Activated CD8-positive, alpha-beta memory T cell treated with anti-CD3 and anti-CD28 coated beads for 4 hours (primary cell): ENCODE data around the gene USP40.

Source experiments
- DNase-seq, 2 donors: peaks; one replicate each; pipeline ENCODE4 v3.0.0-alpha.2; 2020; ENCODE audit warnings: low read depth in 2 of 2

Gene USP40

DNA sequence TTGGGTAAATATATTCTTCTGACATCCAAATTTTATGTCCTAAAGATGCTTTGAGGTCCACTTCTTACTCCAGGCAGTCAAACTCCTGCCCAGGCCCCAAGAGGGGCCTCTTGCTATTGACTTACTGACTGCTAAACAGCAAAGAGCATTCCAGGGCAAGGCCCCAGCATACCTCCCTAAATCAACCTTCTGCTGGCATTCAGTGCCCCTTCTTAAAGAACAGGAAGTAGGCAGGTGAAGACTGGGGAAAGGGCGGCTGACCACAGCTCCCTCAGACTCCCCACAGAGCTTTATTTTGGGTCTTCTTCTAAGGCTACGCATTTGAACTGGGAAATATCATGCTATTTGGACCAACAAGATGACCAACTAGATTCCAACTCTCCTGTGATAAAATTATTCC, 68.9 kb downstream of the USP40 start:
- no peak for DNase-seq

DNA sequence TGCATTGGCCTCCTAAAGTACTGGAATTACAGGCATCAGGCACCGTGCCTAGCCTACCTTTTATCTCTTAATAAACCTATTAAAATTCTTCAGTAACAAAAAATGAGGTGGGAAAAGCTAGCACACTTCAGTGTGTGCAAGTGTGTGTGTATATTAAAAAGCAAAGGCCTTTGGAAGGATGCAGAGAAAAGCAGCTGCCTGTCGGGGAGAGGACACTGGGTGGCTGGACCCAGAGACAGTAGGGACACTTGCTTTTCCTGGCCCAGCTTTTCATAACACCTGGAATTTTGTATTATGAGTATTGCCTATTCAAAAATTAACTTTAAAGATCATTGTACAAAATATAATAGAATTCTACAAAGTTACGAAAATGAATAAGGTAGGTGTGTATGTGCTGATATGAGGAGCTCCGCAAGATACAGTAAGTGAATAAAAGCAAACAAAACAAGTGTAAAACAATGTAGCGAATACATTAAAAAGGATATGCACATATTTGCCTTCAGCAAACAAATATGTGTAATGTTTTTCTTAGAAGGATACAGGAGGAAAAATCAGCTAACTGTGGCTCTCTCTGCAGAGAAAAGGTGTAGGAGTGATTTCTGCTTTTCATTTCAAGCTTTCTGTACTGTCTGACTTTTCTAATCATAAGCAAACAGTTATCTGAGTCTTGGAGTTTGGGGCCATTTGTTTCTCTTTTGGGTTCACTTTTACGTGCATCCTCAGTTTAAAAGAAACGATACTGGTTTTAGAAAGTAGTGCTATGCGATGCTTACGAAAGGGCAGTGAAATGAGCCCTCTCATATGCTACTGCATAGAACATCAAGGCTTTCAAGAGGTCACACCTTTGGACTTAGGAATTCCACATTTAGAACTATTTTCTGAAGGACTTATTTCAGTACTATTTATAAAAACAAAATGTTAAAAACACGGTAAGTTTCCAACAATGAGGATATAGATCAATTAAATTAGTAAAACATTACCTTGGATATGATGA, 70.8 kb downstream of the USP40 start:
- DNase-seq = no peak

DNA sequence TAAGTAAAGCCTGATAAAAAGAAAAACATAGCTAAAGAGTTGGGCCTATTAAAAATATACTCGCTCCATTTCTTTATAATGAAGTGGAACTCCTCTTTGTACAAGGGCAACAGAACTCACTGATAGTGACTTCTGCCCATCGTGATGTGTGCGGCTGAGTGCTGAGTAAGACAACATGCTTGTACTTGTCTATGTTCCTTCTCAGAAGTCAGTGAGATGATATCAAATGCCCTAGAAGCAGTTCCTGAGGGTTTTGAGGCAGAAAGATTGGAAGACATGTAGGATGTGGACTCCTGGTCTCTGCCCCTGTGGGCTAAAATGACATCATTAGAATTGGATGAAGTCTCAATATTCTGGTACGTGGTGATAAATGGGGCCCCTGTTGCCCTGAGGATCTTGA, 73.8 kb downstream of the USP40 start:
- no peak for DNase-seq

DNA sequence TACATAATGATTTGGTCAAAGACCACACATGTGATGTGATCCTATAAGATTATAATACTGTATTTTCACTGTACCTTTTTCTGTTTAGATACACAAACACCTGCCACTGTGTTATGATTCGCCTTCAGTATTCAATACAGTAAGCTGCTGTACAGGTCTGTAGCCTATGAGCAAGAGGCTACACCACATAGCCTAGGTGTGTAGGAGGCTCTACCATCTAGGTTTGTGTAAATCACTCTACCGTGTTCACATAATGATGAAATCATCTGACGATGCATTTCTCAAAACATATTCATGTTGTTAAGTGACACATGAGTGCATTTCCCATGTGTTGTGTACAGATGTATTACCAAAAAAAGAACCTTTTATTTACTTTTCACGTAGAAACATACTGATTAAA, 74.5 kb downstream of the USP40 start:
- DNase-seq = no peak

DNA sequence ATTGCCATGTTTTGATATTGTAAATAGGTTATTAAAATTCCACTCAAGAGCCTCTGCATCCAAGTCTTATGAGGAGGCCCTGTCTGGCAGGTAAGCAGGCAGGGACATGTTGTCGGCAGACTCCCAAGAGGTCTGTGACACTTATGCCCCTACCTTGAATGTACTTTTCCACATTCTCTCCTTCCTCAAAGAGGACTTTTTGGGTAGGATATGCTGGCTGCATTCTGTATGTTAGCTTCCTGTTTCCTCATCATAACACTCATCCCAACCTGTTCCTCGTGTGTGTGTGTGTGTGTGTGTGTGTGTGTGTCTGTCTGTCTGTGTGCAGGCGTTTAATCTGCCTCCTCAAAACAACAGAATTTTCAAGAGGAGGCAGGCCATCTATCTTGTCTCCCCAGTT, 75.3 kb downstream of the USP40 start:
- DNase-seq = no peak

DNA sequence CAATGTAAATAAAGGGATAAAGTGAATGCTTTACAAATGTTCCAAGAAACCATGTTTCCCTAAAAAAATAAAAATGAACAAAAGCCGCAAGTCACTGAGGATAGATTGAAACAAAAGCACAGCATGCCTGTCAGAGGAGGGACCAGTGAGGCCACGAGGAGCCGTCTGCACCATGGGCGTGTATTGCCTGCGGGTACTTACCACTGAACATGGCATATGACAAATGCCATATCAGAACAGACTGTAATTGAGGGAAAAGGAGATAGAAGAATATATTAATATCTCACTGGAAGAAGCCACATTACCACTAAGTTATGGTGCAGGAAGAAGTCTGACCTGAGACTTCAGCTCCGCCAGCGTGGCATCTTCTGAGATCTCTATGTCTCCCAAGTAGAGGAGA, 75.8 kb downstream of the USP40 start:
- no peak for DNase-seq

DNA sequence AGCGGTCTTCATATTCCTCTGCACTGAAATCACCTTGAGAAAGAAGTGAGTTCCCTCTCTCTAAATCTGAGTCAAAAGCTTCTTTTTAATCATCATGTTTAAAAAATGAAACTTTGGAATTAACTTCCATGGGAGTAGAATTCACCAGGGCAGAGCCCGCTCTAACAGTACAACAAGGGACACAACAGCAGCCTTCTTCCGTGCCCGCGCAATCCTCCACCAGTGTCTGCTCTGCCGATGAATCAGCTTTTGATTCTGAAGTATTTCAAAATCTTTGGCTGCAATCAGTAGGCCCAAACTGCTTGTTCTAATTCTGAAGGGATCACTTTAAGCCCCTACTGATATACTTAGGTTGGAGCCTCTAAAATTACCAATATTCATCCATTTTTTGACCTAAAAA, 76.9 kb downstream of the USP40 start:
- DNase-seq = no peak

DNA sequence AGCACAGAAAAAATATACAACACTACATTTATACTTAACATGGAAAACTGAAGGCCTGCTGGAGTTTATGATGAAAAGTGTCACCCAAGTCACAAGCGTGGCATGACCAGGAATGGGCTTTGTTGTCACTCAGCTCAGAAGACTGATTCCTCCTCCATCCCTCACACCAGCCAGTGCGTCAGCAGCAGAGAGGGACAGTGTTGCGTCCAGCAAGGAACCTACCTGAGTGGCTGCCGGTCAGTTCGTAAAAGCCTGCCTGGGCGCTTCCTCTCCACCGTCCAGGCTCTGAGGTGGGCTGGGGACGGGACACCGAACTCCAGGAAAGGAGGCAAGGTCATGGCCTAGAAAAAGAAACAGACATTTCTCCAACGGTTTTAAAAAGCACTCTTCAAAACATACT, 77.4 kb downstream of the USP40 start:
- DNase-seq = no peak

DNA sequence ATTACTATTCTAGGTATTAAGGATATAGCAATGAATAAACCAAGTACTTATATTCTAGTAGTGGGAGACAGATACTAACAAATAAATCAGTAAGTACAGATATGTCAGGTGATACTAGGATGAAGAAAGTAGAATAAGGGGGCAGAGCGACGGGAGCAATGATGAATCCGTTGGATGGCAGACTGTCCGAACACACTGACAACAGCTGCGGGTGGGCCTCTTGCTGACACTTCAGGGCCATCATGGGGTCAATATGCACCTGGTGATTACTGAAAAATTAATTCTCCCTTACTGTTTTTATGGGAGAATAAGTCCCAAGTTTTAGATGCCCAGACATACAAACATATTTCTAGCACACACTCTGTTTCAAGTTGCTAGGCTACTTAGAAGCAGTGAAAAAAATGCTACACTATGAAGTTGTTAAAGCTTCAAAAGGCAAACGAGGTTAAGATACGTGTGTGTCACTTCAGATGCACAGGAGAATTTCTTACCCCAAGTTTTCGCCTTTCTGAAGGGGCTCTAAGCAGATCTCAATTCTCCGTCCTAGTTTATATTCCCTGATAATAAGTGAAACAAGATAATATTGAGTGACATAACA, 78.7 kb downstream of the USP40 start:
- DNase-seq = no peak

DNA sequence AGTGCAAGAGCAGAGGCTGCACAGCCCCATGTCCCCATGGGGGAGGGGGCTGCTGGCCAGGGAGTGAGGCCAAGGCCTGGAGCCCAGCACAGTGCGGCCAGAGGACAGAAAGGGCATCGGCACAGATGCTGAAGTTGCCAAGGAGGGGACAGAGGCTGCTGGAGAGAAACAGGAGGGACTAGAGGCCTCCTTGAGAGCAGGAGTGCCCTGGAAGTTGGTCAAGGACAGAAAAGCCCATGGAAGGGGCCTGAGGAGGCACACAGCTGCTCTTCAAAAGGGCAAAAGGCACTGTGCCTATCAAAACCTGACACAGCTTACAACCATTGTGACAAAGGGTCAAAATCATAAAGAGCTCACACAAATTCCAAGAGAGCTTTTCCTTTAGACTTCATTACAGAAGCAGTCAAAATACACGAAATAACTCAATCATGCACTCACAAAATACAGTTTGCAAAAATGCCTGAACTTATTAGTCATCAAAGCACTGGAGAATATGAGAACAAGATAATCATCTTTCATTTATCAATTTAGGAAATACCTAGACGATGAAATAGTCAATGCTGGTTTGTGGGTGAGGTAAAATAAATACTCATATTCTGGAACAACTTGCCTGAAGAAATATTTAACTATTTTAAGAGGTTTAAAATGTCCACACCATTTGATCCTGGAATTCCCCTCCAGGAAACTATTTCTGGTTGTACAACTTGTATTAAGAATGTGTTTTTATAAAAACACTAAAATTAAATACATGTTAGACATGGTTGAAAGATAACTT, 79.6 kb downstream of the USP40 start:
- no peak for DNase-seq

DNA sequence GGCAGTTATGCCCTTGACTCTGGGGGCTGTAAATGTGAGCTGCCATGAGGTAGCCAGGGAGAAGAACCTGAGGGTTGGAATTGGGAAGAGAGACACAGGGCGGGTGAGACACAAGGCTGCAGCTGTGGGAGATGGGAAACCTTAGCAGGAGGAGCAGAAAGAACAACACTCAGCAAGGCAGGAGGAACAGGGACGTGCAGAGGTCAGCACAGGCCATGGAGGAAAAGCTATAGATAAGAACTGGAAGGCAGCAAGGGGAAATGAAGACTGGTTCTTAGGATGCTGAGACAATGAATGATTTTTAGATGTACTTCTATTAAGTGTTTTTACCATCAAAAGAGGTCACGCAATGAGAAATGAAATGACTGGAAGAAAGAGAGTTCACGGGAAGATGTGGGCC, 80.2 kb downstream of the USP40 start:
- no peak for DNase-seq

DNA sequence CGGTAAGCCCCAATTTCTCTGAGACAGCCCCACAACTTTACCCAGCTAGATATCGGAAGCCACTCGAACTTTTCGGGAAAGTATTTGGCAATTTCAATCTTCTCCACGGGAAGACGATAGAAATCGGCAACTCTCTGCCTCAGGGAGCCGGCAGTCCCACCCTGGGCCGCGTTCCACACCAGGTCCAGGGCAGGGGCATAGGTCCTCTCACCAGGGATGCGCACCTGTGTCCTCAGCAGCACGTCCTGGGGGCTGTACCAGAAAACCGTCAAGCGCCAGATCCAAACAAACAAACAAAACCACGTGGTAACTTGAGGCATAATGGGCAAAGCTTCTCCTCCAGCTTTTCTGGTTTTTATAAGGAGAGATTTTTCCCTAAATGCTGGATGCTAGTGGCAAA, 80.9 kb downstream of the USP40 start:
- DNase-seq = no peak

DNA sequence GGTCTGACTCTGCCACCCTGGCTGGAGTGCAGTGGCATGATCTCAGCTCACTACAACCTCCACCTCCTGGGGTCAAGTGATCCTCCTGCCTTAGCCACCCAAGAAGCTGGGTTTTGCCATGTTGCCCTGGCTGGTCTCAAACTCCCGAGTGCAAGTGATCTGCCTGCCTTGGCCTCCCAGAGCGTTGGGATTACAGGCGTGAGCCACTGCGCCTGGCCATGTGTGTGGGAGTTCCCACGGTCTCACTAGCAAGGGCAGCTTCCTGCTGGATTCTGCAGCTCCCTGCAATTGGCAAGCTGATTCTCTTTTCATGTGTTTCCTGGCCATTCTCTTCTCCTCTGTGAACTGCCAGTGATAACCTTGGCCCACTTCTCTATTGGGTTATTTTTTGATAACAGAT, 84.0 kb downstream of the USP40 start:
- no peak for DNase-seq

DNA sequence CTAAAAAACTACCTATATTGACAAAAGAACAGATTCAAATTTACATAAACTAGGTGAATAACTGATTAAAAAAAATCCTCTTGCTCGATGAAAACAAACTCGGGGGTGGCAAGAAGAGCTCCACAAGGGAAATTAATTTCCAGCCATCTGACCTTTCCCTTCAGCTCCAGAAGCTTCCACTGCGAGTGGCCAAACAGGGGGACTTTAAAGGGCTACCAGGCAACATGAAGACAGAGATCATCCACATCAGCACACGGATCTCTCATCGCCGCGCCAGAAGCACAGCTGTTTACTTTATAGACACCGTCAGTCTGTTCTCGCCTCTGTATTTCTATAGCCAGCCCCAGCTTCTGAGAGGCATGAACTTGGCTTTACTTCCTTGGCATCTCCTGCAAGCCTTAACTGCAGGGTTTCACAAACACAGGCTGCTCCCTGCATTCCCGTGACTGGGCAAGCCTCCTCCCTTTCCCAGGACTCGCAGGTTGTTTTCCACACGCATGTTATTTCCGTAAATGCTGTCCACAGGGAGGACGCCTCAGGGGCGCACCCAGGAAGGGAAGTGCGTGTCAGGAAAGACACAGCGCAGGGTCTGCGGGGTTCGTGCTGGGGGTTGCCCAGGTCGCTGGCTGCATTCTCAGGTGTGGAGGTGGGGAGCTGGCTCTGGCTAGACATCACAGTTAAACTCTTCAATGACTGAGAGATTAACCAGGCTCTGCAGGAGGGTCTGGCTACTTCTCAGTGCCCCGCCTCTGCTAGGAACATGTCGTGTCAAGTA, 85.0 kb downstream of the USP40 start:
- no peak for DNase-seq

DNA sequence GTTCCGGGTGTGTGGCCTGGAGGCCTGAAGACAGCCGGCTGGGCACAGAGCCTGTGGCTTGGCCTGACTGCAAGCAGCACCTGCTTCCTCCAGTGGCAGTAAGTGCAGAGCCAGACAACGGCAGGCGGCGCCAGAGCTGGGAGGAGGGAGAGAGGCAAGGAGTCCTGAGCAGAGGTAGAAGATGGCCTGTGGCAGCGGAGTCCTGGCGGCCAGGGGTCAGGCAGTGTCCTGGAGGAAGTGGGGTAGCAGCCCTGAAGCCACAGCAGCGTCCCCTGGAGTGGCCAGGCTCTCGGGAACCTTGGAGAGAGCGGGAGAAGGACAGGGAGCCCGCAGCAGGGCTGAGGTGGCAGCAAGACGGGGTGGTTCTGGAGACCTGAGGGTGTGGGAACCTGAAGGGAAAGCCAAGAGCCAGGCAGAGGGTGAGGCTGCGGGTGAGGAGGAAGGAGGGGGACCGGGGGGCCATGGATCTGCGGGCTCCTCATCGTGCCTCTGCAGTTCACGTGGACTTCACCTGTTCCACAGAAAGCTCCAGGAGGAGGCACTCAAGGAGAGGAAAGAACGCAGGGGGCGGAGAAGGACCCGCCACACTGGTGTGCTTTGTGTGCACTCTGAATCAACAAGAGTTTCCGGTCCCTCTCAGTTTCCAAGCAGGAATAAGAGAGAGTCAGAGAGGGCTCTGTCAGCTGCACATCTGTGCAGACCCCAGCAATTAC, 85.9 kb downstream of the USP40 start:
- no peak for DNase-seq

DNA sequence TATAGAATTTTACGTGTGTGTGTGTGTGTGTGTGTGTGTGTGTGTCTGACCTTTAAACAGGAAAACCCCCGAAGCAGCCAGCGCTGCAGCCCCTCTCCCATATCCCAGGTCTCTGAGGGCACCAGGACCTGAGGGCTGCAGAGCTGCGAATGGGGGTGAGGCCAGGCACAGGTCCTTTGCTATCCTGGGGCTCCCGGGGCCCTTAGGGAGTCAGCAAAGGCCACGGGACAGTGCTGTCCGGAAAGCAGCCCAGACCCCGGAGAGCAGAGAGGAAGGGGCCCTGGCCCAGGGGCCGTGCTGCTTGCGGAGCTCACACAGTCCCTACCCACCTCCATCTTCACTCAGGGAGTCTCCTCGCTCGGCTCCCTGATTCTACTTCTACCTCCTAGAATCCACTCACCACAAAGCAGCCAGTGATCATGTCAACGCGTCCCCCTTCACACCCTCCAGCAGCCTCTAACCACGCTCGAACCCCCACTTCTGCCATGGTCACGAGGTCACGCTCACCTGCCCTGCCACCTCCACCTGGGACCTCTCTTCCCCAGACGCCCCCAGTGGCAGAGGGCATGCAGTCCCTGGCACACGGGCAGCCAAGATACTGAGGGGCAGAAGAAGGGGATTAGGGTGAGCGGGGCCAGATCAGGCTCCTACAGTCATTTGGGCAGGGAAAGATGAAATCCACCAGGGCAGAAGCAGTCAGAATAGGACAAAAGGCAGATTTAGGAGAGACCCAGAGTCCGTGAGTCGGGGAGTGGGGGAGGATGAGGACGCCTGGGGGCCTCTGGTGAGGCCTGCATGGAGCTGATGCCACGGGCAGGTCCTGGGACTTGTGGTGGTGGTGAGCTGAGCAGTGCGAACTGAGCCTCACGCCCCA, 86.7 kb downstream of the USP40 start:
- DNase-seq = no peak

DNA sequence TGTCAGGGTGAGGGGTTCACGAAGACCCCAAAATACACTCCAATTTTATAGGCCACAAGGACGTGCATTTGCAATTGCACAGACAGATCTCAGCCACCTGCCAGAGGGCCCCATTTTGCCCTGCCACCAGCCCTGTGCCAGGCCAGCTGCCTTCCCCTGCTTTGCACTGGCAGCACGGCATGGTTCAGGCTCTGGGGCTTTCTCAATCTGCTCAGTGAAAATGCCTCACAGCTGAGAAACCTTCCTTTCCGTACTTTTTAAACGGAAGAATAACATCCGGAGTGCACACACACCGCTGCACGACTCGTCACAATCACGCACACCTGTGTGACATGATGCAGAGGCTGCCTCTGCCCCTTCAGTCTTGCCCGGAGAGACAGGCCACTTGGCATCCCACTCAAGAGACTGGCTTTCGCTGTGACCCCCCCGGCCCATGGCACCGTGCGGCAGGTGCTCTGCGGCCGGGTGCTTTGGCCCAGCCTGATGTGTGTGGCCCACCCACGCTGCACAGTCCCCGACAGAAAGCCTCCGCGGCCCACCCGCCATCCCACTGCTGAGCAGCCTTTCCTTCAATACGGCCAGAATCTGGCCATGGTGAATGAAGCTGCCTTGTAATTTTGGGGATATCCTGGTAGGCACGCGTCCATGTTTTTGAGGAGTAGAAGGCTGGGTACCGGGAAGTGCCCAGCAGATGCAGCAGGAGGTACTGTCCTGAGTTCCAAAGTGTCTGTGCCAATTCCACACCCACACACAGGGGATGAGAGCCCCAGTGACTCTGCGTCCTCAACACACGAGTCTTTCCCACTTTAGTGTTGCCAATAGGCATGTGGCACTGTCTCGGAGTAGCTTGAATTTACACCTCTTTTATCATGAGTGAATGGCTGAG, 88.8 kb downstream of the USP40 start:
- DNase-seq = no peak

DNA sequence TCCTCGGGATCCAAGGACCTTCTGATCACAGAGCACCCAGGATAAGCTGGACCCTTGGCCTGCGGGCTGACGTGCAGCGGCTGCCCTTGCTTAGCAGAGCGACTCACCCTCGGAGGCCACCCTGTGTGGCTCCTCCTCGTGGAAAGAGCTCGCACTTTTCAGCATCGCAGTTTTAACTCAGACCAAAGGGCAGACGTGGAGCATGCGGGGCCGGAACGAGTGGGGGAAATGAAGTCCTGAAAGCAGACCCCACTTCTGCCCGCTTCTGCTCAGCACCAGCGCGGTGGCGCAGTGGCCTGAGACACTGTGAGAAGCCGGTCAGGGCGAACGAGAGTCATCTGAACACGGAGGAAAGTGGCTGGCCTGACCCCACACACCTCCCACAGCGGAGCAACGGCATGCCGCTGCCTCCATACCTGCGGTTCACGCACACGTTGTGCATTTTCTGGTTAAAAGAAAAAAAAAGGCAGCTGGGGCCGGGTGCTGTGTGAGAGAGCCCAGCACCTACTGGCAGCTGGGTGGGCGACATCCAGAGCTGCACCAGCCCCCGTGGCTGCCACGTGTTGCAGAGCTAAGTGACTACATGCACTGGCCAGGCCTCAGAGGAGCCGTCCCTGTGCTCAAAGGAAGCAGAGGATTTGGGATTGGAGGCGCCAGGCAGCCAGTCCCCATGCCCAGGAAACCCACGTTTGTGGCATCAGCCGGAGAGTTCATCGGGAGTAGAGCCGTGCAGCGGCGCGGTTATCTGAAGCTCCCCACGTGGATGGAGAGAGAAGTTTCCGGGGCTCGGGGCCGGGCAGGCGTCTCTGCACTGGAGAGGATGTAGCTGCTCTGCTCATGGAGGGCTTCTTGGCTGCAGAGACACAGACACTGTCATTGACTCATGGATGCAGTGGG, 89.7 kb downstream of the USP40 start:
- DNase-seq = no peak
